ENCODE data around the gene TYRP1. TPM values are rescaled to one million over a fixed set of nuclear protein-coding genes. Genes with fewer than 3 reads are reported as not detected.

TYRP1 gene
- total RNA-seq, 1 experiment from 2014 or later = 3.4 TPM

- H3K36me3 ChIP-seq = no peaks in the 10 kb centered on the region
- H3K27me3 ChIP-seq = no peaks in the 10 kb centered on the region
- peak; percentile 30 for DNase-seq
- no peak overlapping the region for H3K4me3 ChIP-seq
- no peaks in the 10 kb centered on the region for H3K9me3 ChIP-seq
Measured at GRCh38 chr9:12753931-12754330, 60.7 kb downstream of the TYRP1 start.

DNA sequence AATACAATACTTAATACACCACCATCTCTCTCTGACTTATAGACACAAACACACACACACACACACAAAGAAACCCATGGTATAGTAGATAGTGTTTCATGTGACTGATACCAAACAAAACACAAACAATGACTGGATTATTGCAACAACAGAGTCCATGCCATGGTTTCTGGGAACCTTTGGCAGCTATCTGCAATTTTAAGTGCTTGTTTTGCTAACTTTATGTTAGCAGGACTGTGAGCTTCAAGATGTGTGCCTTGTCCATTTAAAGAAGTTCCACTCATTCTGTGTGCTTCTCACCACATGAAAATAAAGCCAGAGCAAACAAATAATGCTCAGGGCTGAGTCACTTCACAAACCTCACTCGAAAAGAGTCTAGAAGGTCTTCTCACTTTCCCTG, 66.6 kb downstream of the TYRP1 start:
- Histone ChIP-seq H3K9me3 (no peaks in the 10 kb centered on the region), H3K4me3 (no peak overlapping the region), H3K36me3 (no peaks in the 10 kb centered on the region), H3K27me3 (no peaks in the 10 kb centered on the region)
- peak; percentile 90 for DNase-seq

Other genes starting within 250 kb of the TYRP1 start
- 67.0 and 69.9 TPM in 2 replicates for gene LURAP1L, start 81.6 kb downstream of the TYRP1 start, total RNA-seq (2014; rRNA removed; shearing (Covaris generic); ENCODE audit: low replicate concordance)

All from MG63 (cell line).